ENCODE results near the gene CBARP.

CBARP gene

DNA sequence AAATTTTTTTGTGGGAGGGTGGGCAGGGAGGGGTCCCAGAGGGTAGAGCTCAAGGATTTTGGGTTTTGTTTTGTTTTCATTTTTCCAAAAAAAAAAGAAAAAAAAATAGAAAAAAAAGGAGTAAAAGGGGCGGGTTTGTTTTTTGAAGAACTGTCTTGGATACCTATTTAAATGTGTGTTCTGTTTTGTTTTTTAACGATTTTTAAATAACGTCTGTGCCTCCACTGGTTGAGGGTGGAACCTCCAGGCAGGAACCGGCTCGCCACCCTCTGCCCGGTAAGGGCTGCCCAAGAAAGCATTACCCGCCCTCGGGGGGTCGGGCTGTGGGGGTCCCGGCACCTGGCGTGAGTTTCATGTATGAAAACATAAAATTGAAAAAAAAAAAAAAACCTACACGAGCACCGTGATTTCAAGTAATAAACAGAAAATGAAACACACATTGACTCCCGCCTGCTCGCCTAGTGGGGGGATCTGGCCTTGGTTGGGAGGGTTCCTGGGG lies 21.0 kb upstream of the CBARP start:
- DNase-seq (ENCODE audit: low read depth in 2 of 2): no peak
- H3K4me3 ChIP-seq (replicated peaks in 1 of 2; ENCODE audit: low read depth in 2 of 2, low read length in 2 of 2): no peak overlapping the region
- TF ChIP-seq, protein P1, sequence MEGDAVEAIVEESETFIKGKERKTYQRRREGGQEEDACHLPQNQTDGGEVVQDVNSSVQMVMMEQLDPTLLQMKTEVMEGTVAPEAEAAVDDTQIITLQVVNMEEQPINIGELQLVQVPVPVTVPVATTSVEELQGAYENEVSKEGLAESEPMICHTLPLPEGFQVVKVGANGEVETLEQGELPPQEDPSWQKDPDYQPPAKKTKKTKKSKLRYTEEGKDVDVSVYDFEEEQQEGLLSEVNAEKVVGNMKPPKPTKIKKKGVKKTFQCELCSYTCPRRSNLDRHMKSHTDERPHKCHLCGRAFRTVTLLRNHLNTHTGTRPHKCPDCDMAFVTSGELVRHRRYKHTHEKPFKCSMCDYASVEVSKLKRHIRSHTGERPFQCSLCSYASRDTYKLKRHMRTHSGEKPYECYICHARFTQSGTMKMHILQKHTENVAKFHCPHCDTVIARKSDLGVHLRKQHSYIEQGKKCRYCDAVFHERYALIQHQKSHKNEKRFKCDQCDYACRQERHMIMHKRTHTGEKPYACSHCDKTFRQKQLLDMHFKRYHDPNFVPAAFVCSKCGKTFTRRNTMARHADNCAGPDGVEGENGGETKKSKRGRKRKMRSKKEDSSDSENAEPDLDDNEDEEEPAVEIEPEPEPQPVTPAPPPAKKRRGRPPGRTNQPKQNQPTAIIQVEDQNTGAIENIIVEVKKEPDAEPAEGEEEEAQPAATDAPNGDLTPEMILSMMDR (IDR thresholded peaks at IDR 0.05; ENCODE audit: low read depth, low read length): peak; percentile 3

DNA sequence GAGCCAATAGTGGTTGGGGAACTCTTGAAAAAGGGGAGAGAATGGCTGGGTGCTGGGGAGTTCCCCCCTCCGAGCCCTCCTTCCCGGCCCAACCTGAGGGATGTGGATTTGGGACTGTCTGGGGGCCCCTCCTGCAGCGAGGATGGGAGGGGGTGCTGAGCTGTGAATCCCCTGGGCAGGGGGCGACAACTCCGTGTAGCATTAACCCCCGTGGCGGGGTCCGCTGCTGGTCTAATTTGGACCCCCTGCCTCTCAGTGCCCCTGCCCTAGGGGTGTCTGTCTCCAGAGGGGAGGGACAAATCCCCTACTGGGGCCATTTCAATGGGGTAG lies 20.3 kb upstream of the CBARP start:
- DNase-seq (ENCODE audit: low read depth in 2 of 2): no peak
- peak overlapping the region in 1 of 2 donors; percentile 8 for H3K4me3 ChIP-seq (replicated peaks in 1 of 2; ENCODE audit: low read depth in 2 of 2, low read length in 2 of 2)
- TF ChIP-seq, protein P1 (IDR thresholded peaks at IDR 0.05; ENCODE audit: low read depth, low read length): no peak

DNA sequence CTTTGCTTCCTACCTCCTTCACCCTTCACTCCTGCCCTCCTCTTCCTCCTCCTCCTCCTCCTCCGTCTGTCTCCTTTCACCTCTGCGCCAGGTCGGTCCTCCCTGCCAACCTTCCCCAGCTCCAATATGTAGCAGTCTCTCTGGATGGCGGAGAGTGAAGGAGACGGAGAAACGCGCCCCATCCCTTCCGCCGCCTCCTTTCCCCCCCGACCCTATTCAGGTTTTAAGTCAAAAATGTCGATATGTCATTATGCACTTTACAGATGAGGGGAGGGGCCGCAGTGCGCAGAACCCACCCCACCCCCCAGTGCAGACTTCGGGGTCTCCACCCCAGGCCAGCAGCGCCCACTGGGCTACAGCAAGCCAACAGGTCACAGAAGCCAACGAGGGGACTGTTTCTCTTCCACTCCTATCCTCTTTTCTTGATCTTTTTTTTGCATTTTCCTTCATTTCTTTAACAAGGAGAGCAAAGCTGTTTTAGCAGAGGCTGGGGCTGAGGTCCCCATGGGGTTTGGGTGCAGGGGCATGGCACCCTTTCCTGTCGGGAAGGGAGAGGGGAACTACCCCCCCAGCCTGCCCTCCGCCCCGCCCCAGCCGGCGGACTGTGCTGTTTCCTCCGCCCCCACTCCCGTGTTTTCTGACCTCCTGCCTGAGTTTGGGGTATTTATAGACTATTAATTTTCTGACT lies 19.8 kb upstream of the CBARP start:
- TF ChIP-seq, protein P1 (IDR thresholded peaks at IDR 0.05; ENCODE audit: low read depth, low read length): no peak
- no peak overlapping the region for H3K4me3 ChIP-seq (replicated peaks in 1 of 2; ENCODE audit: low read depth in 2 of 2, low read length in 2 of 2)
- peak in 1 of 2 donors; percentile 9 for DNase-seq (ENCODE audit: low read depth in 2 of 2)

DNA sequence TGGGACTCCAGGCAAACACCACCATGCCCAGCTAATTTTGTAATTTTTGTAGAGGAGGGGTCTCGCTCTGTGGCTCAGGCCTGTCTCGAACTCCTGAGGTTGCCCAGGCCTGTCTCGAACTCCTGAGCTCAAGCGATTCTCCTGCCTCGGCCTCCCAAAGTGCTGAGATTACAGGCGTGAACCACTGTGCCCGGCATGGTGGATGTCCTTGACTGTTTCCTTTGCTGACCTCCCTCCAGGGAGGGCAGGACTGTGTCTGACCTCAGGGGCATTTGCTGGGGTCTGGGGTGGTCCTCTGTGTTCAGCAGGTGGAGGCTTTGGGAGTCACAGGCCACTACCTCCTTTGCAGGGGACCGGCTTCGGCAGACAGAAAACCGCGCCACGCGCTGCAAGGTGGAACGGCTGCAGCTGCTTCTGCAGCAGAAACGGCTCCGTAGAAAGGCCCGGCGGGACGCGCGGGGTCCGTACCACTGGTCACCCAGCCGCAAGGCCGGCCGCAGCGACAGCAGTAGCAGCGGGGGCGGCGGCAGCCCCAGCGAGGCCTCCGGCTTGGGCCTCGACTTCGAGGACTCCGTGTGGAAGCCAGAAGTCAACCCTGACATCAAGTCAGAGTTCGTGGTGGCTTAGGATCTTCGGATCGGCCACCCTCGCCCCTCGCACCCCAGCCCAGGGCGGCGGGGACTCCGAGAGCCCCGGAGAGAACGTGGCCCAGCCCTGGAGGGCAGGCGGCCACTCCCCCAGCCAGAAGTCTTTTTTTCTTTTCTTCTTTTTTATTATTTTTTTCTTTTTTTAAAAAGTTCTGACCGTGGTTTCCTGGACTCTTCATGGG lies 19.1 kb upstream of the CBARP start:
- no peak overlapping the region for H3K4me3 ChIP-seq (replicated peaks in 1 of 2; ENCODE audit: low read depth in 2 of 2, low read length in 2 of 2)
- peak in 1 of 2 donors; percentile 20 for DNase-seq (ENCODE audit: low read depth in 2 of 2)
- TF ChIP-seq, protein P1 (IDR thresholded peaks at IDR 0.05; ENCODE audit: low read depth, low read length): no peak

DNA sequence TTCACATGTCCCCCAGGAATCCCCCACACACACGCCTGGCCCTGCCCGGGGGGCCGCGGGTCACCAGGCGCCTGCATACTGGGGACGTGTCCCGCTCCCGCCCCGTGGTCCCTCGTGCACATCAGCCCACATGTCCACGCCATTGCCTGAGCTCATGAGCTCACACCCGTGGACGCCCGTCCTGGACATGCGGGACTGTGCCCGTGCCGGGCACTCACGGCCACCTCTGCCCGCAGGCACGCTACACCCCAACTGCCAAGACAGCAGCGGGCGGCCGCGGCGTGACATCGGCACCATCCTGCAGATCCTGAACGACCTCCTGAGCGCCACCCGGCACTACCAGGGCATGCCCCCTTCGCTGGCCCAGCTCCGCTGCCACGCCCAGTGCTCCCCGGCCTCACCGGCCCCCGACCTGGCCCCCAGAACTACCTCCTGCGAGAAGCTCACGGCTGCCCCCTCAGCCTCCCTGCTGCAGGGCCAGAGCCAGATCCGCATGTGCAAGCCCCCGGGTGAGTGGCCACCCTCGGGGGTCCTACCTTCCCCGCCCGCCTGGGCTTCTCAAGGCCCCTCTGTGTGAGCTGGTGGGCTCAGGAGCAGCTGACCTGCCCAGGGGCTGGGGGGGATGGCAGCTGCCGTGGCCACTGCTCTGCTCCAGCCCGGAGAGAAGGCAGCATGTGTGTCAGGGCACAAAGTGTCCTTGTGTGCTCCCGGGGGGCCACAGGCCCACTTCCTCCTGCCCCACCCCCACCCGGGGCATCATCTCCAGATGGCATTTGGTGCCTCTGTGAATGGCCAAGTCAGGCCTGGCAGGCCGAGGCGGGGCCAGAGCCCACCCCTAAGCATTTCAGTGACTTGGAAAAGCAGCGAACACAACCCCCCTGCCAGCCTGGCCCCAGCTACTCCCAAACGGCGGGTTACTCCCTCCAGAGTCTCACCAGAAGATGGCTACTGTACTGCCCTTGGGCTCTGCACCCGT lies 17.7 kb upstream of the CBARP start:
- no peak for DNase-seq (ENCODE audit: low read depth in 2 of 2)
- H3K4me3 ChIP-seq (replicated peaks in 1 of 2; ENCODE audit: low read depth in 2 of 2, low read length in 2 of 2): no peak overlapping the region
- TF ChIP-seq, protein P1 (IDR thresholded peaks at IDR 0.05; ENCODE audit: low read depth, low read length): no peak

DNA sequence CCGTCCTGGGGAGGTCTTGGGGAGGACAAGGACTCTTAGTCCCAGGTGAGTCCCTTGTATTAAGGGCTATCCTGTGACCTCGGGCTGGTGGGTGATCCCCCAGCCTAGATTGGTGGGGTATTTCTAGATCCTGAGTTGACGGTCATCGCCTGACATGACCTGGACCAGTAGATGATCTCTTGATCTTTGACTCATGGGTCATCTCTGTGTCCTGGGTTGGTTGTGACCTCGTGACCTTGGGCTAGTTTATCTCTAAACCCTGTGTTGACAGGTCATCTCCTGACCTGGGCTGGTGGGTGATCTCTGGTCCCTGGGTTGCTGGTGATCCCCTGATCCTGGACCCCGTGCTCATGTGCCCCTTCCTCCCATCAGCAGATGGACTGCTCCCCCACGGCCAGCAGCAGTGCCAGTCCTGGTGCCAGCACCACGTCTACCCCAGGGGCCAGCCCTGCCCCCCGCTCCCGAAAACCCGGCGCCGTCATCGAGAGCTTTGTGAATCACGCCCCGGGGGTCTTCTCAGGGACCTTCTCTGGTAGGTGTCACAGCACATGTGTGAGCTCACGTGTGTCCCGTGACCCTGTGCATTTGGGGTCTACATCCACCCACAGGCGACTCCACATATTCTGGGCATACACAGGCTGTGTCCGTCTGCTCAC lies 16.9 kb upstream of the CBARP start:
- peak overlapping the region in 1 of 2 donors; percentile 67 for H3K4me3 ChIP-seq (replicated peaks in 1 of 2; ENCODE audit: low read depth in 2 of 2, low read length in 2 of 2)
- TF ChIP-seq, protein P1 (IDR thresholded peaks at IDR 0.05; ENCODE audit: low read depth, low read length): no peak
- DNase-seq (ENCODE audit: low read depth in 2 of 2): no peak
